ENCODE results near the gene ALKBH7. TPM values are rescaled to one million over a fixed set of nuclear protein-coding genes. Genes with fewer than 3 reads are reported as not detected.
"Not testable (repeated sequence)": the region's sequence is repeated elsewhere in the genome, so short reads cannot be mapped to it uniquely, and the experiment has no call there.

ALKBH7 gene
- total RNA-seq, 1 donor from 2014 or later, result 34.1 TPM

DNA sequence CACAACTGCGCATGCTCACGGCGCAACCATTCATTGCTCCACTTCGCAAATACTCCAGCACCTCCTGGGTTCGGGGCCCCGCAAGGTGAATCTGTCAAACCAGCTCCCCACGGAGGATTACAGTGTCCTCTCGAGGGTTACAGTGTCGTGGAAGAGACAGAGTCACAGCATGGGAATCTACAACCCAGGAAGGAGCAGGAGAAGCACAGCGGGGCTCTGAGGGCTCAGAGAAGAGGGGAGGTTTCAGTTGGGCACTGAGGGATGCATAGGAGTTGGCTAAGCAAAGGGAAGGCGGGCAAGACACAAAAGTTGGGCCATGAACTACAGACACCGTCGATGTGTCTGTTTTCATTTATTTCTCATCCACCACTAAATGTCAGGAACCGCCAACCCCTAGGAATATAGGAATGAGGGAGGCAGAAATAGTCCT is 21.4 kb downstream of the ALKBH7 start:
- intact Hi-C loops (cut with micrococcal nuclease), result loop anchor here (1.0 kb wide), 5 partner anchors 21 to 114 kb away; partner anchors contain the start of gene CLPP

DNA sequence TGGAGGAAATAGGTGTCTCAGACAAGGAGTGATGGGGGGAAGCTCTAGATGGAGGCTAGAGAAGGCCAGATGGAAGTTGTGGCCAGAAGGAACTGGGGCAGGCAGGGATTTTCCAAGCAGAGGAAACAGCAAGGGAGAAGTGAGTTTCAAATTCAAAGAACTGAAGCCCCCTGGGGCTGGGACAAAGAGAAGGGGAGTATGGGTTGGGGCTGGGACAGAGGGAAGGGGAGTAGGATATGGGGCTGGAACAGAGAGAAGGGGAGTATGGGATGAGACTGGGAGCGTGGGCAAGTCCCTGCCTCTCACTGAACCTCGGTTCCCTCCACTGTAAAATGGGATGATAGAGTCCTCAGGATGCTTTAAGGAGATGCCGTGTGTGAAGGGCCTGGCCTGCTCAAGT is 22.2 kb downstream of the ALKBH7 start:
- intact Hi-C loops (cut with micrococcal nuclease), result no loop called here

DNA sequence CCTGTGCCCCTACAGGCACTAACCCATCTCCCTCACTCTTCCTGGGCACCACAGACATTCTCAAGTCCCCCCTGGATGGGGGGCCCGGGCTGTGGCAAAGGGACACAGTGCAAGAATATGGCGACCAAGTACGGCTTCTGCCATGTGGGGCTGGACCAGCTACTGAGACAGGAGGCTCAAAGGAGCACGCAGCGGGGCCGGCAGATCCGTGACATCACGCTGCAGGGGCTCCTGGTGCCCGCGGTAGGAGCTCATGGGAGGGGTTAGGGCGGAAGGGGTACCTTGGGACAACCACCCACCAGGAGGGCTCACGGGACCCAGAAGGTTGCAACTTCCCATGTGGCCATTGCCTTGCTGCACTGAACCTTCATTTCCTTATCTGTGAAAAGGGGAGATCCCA is 23.7 kb downstream of the ALKBH7 start:
- intact Hi-C loops (cut with micrococcal nuclease), result no loop called here

DNA sequence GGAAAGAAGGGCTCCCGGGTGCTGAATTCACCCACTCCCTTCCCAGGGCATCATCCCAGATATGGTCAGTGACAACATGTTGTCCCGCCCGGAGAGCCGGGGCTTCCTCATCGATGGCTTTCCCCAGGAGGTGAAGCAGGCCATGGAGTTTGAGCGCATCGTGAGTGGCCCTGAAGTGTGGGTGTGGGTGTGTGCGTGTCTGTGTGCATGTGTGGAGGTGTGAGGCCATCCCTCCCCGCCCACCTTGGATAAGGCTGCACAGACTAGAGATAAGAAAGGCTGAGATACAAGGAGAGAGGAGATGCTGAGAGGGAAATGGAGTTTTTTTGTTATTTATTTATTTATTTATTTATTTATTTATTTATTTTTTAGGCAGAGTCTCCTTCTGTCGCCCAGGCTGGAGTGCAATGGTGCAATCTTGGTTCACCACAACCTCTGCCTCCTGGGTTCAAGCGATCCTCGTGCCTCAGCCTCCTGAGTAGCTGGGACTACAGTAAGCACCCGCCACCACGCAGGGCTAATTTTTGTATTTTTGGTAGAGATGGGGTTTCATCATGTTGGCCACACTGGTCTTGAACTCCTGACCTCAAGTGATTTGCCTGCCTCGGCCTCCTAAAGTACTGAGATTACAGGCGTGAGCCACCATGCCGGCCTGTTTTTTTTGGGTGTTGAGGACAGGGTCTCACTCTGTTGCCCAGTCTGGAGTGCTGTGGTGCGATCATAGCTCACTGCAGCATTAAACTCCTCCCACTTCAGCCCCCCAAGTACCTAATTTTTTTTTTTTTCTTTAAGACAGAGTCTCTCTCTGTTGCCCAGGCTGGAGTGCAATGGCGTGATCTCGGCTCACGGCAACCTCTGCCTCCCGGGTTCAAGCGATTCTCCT is 27.7 kb downstream of the ALKBH7 start:
- intact Hi-C loops (cut with micrococcal nuclease), result not testable (repeated sequence)

DNA sequence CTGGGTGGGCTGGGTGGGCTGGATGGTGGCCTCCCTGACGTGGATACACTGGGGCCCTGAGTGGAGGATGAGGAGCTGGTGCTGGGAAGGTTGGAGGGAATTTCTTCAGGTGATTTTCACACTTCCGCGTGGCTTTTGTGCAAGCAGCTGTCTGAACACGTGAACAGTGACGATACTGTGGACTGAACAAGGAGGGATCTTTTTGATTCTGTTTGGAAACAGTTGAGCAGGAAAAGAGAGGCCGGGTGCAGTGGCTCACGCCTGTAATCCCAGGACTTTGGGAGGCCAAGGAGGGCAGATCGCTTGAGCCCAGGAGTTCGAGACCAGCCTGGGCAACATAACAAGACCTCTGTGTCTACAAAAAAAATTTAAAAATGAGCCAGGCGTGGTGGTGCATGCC is 29.5 kb downstream of the ALKBH7 start:
- intact Hi-C loops (cut with micrococcal nuclease), result no loop called here

DNA sequence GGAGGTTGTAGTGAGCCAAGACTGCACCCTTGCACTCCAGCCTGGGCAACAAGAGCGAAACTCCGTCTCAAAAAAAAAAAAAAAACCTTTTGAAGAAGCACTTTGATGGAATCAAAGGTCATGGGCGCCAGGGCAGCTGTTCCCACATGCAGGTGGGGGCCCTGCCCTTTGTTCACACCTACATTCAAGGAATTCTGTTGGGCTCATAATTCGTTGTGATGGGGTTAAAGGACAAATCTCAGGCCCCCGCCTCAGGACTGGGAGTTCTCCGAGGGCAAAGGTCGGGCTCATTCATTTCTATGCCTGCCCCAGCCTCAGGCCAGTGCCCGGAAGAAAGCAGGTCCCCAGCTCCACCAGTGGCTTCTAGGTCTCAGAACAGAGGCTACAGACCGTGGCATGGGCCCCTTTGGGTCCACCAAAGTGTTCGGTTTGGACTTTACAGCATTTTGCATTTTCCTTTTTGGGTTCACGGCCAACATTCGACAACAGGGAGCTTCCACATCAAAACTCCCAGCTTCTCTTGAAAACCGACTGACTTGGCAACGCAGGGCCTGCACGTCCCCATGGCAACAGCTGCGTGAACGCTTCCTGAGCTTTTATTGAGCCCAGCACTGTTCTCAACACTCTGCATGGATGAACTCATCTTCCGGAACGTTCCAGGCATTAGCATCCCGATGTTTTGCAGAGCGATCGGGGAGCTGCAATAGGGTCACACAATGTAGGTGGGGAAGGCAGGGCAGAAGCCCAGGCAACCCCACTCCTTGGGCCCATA is 30.4 kb downstream of the ALKBH7 start:
- intact Hi-C loops (cut with micrococcal nuclease), result no loop called here

DNA sequence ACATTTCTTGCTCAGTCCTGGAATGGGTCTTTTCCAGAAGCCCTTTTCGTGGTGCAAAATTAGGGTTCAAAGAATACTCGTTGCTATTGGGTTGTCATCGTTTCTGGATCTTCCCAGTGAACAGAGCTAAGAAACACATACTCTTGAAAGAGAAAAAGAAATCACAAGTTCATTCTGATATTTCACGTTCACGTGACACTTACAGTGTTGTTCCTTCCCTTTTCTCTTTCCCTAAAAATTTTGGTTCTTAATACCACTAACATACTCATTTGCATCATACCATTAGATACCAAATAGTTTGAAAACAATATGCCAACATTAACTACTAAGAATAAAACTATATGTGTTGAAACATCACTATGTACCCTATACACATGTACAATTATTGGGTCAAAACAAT is 33.8 kb downstream of the ALKBH7 start:
- intact Hi-C loops (cut with micrococcal nuclease), result no loop called here

DNA sequence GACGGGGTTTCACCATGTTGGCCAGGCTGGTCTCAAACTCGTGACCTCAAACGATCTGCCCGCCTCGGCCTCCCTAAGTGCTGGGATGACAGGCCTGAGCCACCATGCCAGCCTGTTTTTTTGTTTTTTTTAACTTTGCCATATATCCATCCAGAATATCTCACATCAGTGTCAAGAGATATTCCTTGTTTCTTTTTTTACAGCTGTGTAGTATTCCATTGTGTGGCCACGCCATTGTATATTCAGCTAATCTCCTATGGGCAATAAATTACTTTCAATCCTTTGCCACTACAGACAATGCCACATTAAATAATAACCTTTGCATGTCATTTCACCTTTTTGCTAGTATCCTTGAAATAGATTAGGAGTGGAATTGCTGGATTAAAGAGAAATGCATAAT is 36.8 kb downstream of the ALKBH7 start:
- intact Hi-C loops (cut with micrococcal nuclease), result no loop called here

DNA sequence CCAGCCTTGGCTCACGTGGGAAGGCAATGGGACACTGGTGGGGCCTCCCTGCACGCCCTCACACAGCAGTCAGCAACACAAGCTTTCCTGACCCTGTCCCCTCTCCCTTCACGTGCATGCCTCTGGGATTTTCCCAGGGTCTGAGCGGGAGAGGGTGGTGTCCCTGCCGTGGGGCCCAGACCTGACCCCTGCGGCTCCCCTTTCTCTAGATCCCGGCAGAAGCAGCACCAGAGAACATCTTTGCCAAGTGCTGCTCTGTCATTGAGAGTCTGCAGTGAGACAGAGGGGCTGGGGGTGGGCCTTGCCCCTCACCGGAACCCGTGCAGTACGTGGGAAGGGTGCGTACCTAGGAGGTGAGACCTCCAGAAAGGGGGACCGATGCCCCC is 39.5 kb downstream of the ALKBH7 start:
- intact Hi-C loops (cut with micrococcal nuclease), result no loop called here

DNA sequence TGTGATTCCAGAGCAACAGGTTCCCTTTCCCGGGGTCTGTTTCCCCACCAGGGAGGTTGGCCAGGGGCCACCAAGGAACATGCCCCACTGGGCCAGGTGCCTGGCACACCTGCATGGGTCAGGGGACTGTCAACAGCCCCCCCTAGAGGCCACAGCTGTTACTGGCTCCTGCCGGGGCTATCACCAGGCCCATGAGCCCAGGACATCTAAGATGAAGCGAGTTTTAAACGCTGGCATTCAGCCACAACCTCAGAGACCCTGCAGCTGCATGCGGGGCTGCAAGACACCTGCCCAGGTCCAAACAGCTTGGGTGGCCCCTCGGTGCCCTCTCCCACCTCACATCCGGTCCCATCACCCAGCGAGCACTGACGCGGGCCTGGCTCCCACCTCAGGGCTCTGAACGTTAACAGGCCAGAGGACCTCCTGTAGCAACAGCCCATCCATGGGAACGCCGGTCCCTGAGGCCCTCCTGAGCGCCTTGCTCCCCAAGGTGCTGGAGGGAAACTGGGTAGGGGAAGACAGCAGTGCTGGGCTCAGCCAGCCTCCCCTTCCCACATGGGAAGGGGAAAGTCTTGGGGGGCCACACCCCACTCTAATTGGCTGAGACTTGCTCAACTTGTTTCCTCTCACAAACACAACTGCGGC is 40.0 kb downstream of the ALKBH7 start:
- intact Hi-C loops (cut with micrococcal nuclease), result no loop called here

DNA sequence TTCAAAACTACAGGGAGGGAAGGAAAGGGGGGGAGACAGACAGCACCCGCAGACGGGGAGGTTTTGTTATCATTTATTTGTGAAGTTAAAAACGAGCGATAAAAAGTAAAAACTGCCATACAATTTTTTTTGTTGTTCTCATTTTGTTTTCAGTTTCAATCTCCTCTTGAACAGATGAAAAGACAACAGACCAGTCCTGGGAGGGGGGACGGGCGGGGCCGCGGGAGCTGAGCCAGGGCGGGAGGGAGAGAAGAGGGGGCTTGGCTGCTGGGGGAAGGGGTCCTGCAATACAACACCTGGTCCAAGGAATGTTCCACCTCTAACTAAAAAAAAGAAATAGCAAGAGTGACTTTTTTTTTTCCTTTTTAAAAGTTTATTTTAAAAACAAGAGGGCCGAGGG is 40.7 kb downstream of the ALKBH7 start:
- intact Hi-C loops (cut with micrococcal nuclease), result no loop called here

DNA sequence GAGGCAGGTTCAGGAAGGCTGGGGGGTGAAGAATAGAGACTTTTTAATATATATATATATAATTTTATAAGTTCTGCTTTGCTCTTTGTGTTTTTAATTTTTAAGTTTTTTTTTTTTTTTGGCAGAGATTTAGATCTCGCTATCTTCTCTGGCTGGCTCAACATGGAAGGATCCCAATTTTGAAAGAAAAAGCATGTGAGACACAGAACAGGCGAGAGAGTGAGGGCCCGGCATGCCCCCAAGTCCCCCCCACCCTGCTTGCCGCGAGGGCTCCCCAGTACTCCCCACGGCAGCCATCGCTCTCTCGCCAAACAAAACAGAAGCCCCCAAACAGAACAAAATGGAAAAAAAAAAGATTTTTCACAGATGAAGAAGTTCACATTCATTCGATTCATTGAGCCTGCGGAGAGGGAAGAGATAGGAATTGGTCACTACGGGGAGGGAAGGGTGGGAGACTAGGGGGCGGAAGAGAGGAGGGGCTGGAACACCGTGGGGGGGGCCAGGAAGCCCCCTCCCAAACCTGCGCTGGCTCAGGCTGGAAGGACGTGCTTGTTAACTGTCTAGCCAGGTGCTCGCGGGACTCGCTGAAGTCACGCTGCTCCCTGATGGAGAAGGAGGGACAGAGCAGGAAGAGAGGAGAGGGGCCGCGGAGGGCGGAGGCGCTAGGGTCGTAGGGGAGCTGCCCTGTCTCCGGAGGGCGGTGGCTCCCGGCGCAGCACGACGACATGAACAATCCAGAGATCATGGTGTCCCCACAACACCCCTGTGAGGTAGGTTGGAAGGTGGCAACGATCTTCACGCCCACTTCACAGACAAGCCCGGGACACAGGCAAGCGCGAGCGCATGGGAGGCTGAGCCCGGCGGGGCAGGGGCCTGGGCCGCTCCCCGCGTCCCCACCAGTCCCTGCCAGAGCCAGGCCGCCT is 41.4 kb downstream of the ALKBH7 start:
- intact Hi-C loops (cut with micrococcal nuclease), result no loop called here

DNA sequence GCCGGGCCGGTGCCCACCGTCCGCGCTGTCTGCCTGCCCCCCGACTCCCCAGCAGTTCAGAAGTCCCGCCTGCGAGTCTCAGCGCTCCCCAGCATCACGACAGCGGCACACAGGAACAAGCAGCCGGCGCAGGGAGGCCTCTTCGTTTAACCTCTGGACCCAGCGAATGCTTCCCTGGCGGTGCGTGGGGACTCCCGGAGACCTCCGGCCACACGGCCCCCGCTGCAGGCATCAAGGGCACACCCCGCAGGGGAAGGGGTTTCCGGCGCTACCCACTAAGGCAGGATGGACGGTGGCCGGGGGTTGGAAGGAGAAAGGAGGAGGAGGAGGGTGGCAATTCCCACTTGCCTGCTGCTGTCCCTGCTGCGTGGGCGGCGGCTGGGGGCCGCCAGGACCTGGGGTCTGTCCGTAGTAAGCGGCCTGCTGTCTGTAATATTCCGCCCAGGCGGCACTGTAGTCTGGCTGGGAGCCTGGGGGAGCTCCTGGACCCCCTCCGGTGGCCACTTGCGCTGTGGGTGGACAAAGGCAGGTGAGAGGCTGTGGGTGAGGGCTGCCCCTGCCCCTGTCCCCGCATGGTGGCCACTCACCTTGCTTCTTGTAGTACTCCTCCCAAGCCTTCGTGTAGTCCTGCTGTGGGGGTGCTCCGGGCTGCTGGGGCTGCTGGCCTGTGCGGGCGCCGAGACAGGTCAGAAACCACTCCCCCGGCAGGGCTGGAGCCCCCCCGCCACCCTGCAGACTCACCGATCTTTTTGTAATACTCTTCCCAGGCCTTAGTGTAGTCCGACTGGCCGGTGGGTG is 42.4 kb downstream of the ALKBH7 start:
- intact Hi-C loops (cut with micrococcal nuclease), result no loop called here

DNA sequence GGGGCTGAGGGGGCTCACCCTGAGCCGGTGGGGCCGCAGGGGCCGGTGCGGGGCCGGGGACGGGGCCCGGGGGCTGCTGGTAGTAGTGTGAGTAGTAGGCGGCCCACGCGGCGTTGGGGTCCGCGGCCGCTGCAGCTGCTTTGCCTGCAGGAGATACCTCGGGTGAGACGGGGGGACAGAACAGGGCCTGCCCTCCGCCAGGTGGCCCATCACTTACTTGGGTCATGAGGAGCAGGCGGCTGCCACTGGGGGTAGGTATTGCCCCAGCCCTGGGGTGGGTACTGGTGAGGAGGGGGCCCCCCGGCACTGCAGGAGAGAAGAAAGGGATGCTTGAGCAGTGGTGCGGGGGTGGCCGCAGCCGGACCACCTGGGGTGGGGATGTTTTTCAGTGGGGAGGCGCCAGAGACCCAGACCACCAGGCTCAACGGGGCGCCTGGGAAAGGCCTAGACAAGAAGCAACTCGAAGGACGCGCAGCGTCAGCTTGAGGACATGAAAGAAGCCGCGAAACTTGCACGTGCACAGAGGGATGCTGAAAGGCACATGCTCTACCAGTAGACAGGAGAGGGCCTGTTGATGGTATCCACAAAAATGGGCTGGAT is 43.1 kb downstream of the ALKBH7 start:
- intact Hi-C loops (cut with micrococcal nuclease), result no loop called here

DNA sequence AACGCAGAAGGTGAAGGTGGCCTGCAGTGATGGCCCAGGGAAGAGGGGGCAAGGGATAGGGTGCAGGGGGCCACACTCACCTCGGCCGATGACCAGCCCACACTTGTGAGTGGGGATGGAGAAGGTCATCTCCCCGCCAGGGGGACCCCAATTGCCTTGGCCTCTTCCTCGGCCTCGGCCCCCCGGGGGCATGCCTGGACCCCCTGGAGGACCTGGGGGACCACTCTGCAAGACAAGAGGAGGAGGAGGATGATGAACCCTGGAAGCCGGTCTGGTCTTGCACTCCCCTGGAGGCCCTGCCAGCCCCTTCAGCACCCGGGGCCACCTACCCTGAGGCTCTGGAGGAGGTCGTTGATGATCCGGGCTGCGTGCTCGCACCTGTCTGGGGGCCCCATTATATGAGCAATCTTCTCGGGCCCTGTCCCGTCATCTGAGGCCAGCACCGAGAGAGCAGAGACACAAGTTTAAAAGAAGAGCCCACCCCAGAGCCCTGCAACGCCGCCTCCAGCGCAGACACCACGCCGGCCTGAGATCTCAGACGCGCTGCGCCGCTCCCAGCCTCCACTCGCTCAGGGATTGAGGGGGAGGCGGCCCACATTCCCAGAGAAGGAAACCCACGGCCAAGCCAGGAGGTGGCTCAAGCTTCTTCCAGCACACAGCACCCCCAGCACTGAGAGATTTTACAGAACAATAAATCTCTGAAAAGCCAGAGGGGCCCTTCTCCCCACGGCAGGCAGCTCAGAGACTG is 44.2 kb downstream of the ALKBH7 start:
- intact Hi-C loops (cut with micrococcal nuclease), result no loop called here

DNA sequence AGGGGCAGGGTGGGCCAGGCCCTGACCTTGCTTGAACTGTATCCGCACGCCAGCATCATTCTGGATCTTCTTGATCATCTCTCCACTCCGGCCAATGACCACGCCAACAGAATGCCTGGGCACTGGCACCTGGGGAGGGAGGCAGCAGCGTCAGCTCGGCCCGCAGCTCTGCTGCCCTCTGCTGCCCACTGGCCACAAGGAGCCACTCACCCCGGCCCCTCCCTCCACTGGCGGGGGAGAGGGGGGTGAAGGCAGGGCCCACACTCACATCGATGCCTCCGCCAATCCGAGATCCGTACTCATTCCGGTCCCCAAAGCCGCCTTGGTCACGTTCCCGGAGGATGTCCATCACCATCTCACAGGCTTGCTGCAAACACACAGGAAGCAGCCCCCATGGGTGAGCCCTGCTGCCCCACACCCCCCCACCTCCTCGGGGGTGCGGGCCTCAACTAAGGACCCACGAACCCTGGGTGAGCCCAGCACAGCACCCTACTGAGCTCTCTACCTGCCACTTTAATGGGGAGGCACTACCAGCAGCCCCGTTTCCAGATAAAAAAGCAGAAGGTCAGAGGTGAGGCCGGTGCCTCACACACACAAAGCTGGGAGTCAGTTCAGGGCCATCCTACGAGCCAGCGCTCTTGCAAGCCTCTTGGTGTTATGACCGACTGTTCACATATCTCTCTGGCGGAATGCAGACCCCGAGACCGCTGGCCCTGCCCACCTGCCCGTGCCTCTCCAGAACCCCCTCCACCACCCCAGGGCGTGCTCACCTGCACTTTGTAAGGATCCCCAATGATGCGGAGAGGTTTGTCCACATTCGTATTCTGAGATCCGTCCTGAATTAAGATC is 45.3 kb downstream of the ALKBH7 start:
- intact Hi-C loops (cut with micrococcal nuclease), result no loop called here

DNA sequence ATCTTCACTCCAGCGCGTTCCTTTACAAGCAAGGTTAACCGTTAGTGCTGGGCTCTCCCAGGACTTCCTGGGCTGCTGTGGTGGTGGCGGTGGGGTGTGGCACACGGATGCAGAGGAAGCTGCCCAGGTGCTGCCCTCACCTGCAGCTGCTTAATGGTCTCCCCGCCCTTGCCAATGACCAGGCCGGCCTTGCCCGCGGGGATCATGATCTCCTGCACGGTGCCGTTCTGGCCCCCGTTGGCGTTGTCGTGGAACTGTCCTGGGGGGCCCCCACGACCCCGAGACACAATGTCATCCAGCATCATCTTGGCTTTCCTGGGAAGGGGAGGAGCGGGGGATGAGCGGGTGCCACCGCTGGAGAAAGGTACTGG is 46.0 kb downstream of the ALKBH7 start:
- intact Hi-C loops (cut with micrococcal nuclease), result no loop called here

All from T-helper 2 cell treated with Interferon-gamma antibody and Interleukin-4, amounts not matched to agents 100 ng/mL and 5 ng/mL, for 36 hours (primary cell).